Measurements from ENCODE around the gene CYP2C18. TPM values are rescaled to one million over a fixed set of nuclear protein-coding genes. Genes with fewer than 3 reads are reported as not detected.
"Not testable (repeated sequence)": the region's sequence is repeated elsewhere in the genome, so short reads cannot be mapped to it uniquely, and the experiment has no call there.

Gene CYP2C18
- not detected for total RNA-seq

DNA sequence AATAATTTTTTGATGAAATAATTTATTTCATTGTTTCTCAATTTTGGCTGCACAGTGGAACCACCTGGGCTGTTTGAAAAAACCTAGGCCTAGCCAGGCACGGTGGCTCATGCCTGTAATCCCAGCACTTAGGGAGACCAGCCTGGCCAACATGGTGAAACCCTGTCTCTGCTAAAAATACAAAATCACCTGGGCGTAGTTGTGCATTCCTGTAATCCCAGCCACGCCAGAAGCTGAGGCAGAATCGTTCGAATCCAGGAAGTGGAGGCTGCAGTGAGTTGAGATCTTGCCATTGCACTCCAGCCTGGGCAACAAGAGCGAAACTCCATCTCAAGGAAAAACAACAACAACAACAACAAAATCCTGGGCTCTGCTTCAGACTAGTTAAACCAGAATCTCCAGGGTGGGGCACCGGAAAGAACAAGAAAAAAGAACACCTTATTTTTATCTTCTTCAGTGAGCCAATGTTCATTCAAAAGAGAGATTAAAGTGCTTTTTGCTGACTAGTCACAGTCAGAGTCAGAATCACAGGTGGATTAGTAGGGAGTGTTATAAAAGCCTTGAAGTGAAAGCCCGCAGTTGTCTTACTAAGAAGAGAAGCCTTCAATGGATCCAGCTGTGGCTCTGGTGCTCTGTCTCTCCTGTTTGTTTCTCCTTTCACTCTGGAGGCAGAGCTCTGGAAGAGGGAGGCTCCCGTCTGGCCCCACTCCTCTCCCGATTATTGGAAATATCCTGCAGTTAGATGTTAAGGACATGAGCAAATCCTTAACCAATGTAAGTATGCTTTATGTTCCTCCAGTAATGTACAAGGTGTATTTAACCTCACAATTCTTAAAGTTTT is at the start of gene CYP2C18:
TSS of gene CYP2C18 (plus strand) at position 516 of the 841 bp plus-strand sequence. CDS start at position 607, 91 bp downstream.
- Mint-ChIP-seq H3K36me3 (no peaks in the 10 kb centered on the region), H3K4me1 (no peaks in the 10 kb centered on the region), H3K4me3 (no peak within 1 kb of the TSS), H3K27me3 (no peaks in the 10 kb centered on the region), H3K27ac (no peak within 1 kb of the TSS), H3K9me3 (peaks cover 1% of the 10 kb centered on the region)
- DNase-seq, result no peak

DNA sequence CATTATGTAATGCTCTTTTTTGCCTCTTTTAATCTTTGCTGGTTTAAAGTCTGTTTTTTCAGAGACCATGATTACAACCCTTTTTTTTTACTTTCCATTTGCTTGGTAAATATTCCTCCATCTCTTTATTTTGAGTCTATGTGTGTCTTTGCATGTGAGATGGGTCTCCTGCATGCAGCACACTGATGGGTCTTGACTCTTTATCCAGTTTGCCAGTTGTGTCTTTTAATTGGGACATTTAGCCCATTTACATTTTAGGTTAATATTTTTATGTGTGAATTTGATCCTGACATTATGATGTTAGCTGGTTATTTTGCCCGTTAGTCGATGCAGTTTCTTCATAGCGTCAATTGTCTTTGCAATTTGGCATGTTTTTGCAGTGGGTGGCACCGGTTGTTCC is 45.4 kb upstream of the CYP2C18 start:
- DNase-seq, H3K27me3 Mint-ChIP-seq, H3K4me1 Mint-ChIP-seq, H3K4me3 Mint-ChIP-seq, H3K27ac Mint-ChIP-seq, H3K36me3 Mint-ChIP-seq: not testable (repeated sequence)
- H3K9me3 Mint-ChIP-seq, result peaks cover 37% of the 10 kb centered on the region

DNA sequence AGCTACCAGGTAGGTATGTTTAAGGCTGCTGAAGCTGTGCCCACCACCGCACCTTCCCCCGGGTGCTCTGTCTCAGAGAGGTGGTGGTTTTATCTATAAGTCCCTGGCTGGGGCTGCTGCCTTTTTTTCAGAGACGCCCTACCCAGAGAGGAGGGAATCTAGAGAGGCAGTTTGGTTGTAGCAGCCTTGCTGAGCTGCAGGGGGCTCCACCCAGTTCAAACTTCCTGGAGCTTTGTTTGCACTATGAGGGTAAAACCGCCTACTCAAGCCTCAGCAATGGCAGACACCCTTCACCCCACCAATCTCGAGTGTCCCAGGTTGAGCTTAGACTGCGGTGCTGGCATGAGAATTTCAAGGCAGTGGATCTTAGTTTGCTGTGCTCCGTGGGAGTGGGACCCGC is 43.6 kb upstream of the CYP2C18 start:
- DNase-seq, result no peak
- peaks cover 5% of the 10 kb centered on the region for H3K27me3 Mint-ChIP-seq
- H3K4me3 Mint-ChIP-seq, result no peak overlapping the region
- peaks cover 6% of the 10 kb centered on the region for H3K36me3 Mint-ChIP-seq
- no peaks in the 10 kb centered on the region for H3K4me1 Mint-ChIP-seq
- H3K27ac Mint-ChIP-seq, result no peak overlapping the region
- H3K9me3 Mint-ChIP-seq, result peaks cover 25% of the 10 kb centered on the region

DNA sequence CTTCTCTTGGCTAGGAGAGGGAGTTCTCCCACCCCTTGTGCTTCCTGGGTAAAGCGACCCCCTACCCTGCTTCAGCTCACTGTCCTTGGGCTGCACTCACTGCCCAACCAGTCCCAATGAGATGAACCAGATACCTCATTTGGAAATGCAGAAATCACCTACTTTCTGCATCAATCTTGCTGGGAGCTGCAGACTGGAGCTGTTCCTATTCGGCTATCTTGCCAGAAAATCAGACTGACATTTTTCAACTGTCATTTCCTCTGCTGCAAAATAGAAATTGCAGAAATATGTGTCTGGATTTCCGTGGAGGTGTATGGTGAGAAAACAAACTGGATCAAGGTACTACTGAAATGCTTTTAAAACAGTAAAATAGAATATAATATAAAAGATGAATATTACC is 43.0 kb upstream of the CYP2C18 start:
- Mint-ChIP-seq H3K27me3 (peaks cover 4% of the 10 kb centered on the region), H3K4me3 (no peak overlapping the region), H3K36me3 (peaks cover 6% of the 10 kb centered on the region), H3K4me1 (no peaks in the 10 kb centered on the region), H3K9me3 (peaks cover 22% of the 10 kb centered on the region), H3K27ac (no peak overlapping the region)
- no peak for DNase-seq

DNA sequence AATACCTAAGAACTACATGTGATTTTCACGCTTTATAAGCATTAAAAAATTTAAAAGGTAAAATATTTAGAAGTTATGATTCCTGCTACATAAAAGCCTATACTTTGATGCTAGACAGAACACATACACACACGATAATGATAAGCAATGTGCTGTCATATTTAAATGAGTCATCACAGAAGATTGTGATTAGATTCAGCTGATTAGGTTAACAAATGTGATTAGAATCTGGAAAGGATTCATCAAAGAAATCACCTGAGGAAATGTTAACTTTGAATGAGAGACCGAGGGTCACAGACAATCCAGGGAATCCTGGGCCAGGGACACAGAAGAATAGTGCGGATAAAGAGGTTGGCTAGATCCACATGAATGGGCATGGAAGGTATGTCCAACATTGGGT is 42.0 kb upstream of the CYP2C18 start:
- Mint-ChIP-seq H3K4me1 (no peaks in the 10 kb centered on the region), H3K27me3 (peaks cover 4% of the 10 kb centered on the region), H3K4me3 (no peak overlapping the region), H3K36me3 (peaks cover 6% of the 10 kb centered on the region), H3K27ac (no peak overlapping the region), H3K9me3 (peaks cover 22% of the 10 kb centered on the region)
- DNase-seq, result no peak

DNA sequence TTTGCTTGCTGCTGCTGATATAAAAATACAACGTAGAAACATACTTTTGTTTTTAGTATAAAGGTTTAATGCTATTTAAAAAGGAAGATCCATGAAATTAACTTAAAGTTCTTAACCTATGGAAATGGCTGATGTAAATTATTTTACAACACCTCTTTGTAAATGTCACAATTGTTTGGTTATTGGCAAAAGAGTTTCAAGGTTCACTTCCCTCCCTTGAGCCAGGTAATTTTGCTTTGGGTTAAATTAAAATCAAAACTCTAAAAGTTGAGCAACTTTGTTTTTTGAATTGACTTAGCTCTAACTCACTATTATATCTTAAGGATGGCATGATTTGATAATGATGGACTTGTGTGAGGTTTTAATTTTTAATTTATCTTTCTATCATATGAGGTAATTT is 39.2 kb upstream of the CYP2C18 start:
- no peak for DNase-seq
- Mint-ChIP-seq H3K36me3 (no peaks in the 10 kb centered on the region), H3K27me3 (no peaks in the 10 kb centered on the region), H3K27ac (no peak overlapping the region), H3K4me3 (no peak overlapping the region), H3K4me1 (no peaks in the 10 kb centered on the region), H3K9me3 (peaks cover 3% of the 10 kb centered on the region)

DNA sequence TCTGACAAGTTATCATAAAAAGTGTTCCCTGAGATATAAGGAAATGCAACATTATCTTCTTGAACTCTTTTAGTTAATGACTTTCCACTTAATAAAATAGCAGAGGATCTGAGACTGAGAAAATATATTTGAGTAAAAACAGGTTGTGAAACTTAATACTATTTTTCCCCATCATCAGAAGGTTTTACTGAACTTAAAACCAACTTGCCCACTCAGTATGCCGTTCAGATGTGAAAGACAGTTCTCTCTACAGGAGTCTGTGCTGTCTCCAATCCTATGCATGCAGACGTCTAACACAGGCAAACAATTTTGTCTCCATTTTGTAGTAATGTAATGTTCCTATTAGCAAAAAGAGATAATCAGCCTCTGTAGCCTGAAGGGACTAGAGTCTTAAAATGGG is 38.2 kb upstream of the CYP2C18 start:
- no peak overlapping the region for H3K4me3 Mint-ChIP-seq
- no peak overlapping the region for H3K27ac Mint-ChIP-seq
- H3K27me3 Mint-ChIP-seq, result no peaks in the 10 kb centered on the region
- no peaks in the 10 kb centered on the region for H3K4me1 Mint-ChIP-seq
- H3K9me3 Mint-ChIP-seq, result no peaks in the 10 kb centered on the region
- H3K36me3 Mint-ChIP-seq, result no peaks in the 10 kb centered on the region
- DNase-seq, result no peak

DNA sequence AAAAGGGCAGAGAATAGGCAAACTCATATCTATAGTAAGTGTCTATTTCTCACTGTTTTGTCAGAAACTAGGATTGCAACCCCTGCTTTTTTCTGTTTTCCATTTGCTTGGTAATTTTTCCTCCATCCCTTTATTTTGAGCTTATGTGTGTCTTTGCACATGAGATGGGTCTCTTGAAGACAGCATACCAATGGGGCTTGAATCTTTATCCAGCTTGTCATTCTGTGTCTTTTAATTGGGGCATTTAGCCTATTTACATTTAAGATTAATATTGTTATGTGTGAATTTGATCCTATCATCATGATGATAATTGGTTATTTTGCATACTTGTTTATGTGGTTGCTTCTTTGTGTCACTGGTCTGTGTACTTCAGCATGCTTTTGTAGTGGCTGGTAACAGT is 28.3 kb upstream of the CYP2C18 start:
- H3K4me1 Mint-ChIP-seq, H3K27me3 Mint-ChIP-seq, DNase-seq, H3K4me3 Mint-ChIP-seq, H3K27ac Mint-ChIP-seq, H3K36me3 Mint-ChIP-seq: not testable (repeated sequence)
- H3K9me3 Mint-ChIP-seq, result peaks cover 16% of the 10 kb centered on the region

DNA sequence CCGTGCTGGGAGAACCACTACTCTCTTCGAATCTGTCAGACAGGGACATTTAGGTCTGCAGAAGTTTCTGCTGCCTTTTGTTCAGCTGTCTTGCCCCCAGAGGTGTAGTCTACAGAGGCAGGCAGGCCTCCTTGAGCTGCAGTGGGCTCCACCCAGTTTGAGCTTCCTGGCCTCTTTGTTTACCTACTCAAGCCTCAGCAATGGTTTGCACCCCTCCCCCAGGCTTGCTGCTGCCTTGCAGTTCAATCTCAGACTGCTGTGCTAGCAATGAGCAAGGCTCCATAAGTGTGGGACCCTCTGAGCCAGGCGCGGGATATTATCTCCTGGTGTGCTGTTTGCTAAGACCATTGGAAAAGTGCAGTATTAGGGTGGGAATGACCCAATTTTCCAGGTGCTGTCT is 20.5 kb upstream of the CYP2C18 start:
- H3K9me3 Mint-ChIP-seq, H3K27ac Mint-ChIP-seq, DNase-seq, H3K27me3 Mint-ChIP-seq, H3K4me3 Mint-ChIP-seq, H3K36me3 Mint-ChIP-seq, H3K4me1 Mint-ChIP-seq: not testable (repeated sequence)

DNA sequence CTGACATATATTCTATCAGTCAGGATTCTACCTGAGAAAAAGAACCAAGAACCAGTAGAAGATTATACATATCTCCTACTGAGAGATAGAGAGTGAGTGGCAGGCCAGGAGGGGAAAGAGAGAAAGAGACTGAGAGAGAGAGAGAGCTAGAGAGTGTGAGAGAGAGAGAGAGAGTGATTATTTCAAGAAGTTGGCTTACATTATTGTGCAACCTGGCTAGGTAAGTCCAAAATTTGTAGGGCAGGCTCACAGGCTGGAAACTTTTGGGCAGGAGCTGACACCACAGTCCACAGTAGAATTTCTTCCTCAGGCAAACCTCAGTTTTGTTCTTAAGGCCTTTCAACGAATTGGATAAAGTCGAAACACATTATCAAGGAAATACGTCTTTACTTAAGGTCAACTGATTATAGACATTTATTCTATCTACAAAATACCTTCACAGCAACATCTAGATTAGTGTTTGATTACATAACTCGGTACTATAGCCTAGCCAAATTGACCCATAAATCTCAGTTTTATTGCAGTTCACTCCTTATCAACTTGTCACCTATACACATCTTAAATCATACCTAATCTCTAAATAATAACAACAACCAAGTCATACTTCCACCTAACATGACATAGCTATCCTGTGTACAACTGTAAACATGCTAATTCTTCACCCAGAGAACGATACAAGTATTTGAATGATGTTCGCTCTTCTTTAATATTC is 17.0 kb upstream of the CYP2C18 start:
- Mint-ChIP-seq H3K27ac (no peak overlapping the region), H3K4me1 (no peaks in the 10 kb centered on the region), H3K27me3 (peaks cover 7% of the 10 kb centered on the region), H3K4me3 (no peak overlapping the region), H3K9me3 (no peaks in the 10 kb centered on the region), H3K36me3 (no peaks in the 10 kb centered on the region)
- DNase-seq, result no peak

DNA sequence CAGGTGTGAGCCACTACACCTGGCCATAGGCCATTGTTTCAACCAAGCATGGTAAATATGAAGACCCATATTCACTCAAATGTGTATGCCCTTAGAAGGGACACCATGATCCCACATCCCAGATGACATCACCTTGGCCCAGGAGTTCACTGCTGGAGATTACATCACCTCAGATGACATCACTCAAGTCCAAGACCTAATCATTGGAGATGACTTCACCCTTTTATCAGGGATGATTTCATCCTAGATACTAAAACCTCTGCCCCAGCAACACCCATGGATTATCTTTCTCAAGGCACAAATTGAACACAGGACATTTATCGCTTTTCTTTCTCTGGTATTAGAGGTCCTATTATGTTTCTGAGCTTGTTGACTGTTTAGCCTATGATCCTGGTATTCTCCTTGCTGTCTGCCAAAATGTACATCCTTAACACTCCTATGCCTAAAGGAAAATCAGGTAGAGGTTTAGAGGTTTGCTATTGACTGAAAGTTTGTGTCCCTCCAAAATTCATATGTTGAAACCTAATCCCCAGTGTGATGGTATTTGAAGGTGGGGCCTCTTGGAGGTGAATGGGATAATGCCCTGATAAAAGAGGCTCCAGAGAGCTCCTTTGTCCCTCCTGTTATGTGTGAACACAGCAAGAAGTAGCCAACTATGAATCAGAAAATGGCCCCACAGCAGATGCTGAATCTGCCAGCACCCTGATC is 9.8 kb upstream of the CYP2C18 start:
- Mint-ChIP-seq H3K4me1 (no peaks in the 10 kb centered on the region), H3K27ac (no peak overlapping the region), H3K36me3 (no peaks in the 10 kb centered on the region), H3K4me3 (no peak overlapping the region), H3K27me3 (peaks cover 14% of the 10 kb centered on the region), H3K9me3 (peaks cover 2% of the 10 kb centered on the region)
- DNase-seq, result no peak

DNA sequence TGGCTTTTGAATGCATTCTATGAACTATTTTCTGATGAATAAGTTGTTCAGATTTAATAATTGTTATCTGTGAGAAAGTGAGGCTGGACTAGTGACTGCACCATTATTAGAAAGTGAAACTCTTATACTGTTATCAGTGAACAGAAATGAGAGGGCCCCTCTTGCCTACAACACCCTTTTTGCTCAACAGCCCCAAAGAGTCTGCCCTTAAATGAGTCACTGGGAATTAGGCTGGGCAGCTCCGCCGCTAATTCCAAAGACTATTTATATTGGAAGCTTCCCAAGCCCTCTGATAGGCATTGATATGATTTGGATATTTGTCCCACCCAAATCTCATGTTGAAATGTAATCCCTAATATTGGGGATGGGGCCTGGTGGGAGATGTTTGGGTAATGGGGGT is 7.0 kb upstream of the CYP2C18 start:
- no peaks in the 10 kb centered on the region for H3K36me3 Mint-ChIP-seq
- H3K9me3 Mint-ChIP-seq, result peaks cover 2% of the 10 kb centered on the region
- peaks cover 14% of the 10 kb centered on the region for H3K27me3 Mint-ChIP-seq
- no peak for DNase-seq
- no peaks in the 10 kb centered on the region for H3K4me1 Mint-ChIP-seq
- no peak overlapping the region for H3K4me3 Mint-ChIP-seq
- no peak overlapping the region for H3K27ac Mint-ChIP-seq

DNA sequence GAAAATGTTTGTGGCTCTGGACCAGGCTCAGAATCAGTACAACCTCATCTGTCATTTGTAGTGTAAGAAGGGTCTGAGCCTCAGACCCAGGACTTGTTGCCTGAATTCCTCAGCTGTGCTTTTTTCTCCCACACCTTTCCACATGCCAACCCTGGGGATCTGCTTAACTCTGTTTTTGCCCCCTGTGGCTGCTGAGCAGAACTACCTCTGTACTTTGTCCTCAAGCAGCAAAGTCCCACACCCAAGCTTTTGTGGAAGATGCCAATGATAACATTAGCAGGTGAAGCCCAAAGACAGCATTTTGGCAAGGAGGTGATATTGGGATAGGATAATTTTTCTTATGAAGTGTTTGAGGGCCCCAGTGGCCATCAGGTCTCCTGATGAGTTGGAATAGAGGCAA is 5.8 kb upstream of the CYP2C18 start:
- H3K4me1 Mint-ChIP-seq, result no peaks in the 10 kb centered on the region
- peaks cover 2% of the 10 kb centered on the region for H3K9me3 Mint-ChIP-seq
- DNase-seq, result no peak
- no peak overlapping the region for H3K4me3 Mint-ChIP-seq
- no peak overlapping the region for H3K27ac Mint-ChIP-seq
- peaks cover 14% of the 10 kb centered on the region for H3K27me3 Mint-ChIP-seq
- no peaks in the 10 kb centered on the region for H3K36me3 Mint-ChIP-seq

DNA sequence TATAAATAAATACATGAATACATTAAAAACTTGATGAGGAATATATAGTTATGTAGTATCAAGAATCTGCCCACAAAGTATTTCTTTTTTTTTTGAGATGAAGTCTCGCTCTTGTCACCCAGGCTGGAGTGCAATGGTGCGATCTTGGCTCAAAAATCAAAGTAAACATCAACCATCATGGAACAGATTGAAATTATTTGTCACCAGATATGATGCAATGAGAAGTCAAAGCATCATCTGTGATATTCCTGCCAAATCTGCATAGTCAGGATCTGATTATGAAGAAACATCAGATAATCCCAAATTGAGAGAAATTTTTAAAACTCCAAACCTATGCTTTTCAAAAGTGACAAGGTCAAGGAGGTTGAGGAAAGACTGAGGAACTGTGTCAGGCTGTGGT is 5.1 kb upstream of the CYP2C18 start:
- Mint-ChIP-seq H3K27ac (no peak overlapping the region), H3K9me3 (peaks cover 2% of the 10 kb centered on the region), H3K4me3 (no peak overlapping the region), H3K4me1 (no peaks in the 10 kb centered on the region), H3K36me3 (no peaks in the 10 kb centered on the region), H3K27me3 (peaks cover 14% of the 10 kb centered on the region)
- no peak for DNase-seq

DNA sequence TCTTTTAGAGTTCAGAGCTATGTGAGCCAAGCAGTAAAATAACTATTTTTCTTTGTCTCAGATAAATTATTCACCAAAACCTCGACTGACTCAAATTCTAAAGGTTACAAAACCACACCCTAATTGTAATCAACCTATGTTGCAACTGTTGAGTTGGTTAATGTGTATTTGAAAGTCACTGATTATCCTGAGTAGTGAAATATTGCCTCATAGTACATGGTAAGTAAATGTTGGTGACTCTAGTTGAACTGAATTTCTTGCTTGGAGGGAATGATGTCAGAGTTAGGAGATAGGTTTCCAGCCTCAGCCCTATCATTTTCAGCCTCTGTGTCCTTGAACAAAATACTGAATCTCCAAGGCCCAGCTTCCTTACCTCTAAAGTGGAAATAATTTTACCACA is 3.0 kb upstream of the CYP2C18 start:
- Mint-ChIP-seq H3K36me3 (no peaks in the 10 kb centered on the region), H3K27ac (no peak overlapping the region), H3K4me1 (no peaks in the 10 kb centered on the region), H3K9me3 (peaks cover 1% of the 10 kb centered on the region), H3K4me3 (no peak overlapping the region), H3K27me3 (peaks cover 5% of the 10 kb centered on the region)
- DNase-seq, result no peak

Measured in activated naive CD8-positive, alpha-beta T cell treated with anti-CD3 and anti-CD28 coated beads for 36 hours (primary cell).